ENCODE measurements around the gene KPNA6.
A peak's percentile ranks its signal among the peaks of the same experiment; 100 is the strongest.

KPNA6 gene

GRCh38 chr1:32221581-32221979 lies 113.7 kb downstream of the KPNA6 start:
- DNase-seq: no peak

- DNase-seq: peak; percentile 72
These were observed 114.3 kb downstream of the KPNA6 start, which contains the start of the genes EIF3I and TMEM234 for GRCh38 chr1:32221980-32222755. TSS of gene EIF3I (plus strand) at chr1:32222407. CDS start at chr1:32222442, 35 bp downstream. TSS of gene TMEM234 (minus strand) at chr1:32222353. CDS start at chr1:32222322, 31 bp downstream.

- no peak for DNase-seq
These were observed 115.8 kb downstream of the KPNA6 start for GRCh38 chr1:32223683-32224082.

- DNase-seq: no peak
These were observed 116.4 kb downstream of the KPNA6 start for GRCh38 chr1:32224285-32224684.

All from NCI-H1048 (cell line).